VCaP (cell line): ENCODE results near the gene LMBR1.
A peak's percentile ranks its signal among the peaks of the same experiment; 100 is the strongest.
"Not testable (repeated sequence)": the region's sequence is repeated elsewhere in the genome, so short reads cannot be mapped to it uniquely, and the experiment has no call there.

Experiments
- H3K27ac ChIP-seq: fragments of 450-650 bp; 2 replicates; pipeline ENCODE4 v1.5.1; 2017
- TF ChIP-seq, protein P1 (sequence below): fragments of 450-650 bp; conservative IDR thresholded peaks from 2 replicates; pipeline ENCODE4 v1.5.1; 2017; ENCODE audit warnings: mild to moderate bottlenecking, moderate library complexity

Gene LMBR1

DNA sequence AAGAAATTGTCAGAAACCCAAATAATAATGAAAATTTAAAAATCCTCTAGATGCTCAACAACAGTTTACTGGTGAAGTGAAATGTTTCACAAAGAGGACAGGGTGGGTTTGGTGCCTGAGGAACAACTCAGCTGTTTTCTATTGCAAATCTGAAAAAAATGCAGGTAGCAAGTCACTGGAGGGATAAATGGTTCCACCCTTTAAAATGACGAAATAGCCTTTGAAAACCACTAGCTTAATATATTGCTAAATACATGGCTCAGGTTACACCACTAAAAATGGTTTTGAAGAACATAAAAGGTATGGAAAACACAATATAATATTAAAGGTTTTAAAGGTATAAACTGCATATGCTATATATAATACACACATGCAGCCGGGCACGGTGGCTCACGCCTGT, 69.5 kb downstream of the LMBR1 start:
- TF ChIP-seq, protein P1, sequence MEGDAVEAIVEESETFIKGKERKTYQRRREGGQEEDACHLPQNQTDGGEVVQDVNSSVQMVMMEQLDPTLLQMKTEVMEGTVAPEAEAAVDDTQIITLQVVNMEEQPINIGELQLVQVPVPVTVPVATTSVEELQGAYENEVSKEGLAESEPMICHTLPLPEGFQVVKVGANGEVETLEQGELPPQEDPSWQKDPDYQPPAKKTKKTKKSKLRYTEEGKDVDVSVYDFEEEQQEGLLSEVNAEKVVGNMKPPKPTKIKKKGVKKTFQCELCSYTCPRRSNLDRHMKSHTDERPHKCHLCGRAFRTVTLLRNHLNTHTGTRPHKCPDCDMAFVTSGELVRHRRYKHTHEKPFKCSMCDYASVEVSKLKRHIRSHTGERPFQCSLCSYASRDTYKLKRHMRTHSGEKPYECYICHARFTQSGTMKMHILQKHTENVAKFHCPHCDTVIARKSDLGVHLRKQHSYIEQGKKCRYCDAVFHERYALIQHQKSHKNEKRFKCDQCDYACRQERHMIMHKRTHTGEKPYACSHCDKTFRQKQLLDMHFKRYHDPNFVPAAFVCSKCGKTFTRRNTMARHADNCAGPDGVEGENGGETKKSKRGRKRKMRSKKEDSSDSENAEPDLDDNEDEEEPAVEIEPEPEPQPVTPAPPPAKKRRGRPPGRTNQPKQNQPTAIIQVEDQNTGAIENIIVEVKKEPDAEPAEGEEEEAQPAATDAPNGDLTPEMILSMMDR: no peak
- H3K27ac ChIP-seq: no peak overlapping the region

DNA sequence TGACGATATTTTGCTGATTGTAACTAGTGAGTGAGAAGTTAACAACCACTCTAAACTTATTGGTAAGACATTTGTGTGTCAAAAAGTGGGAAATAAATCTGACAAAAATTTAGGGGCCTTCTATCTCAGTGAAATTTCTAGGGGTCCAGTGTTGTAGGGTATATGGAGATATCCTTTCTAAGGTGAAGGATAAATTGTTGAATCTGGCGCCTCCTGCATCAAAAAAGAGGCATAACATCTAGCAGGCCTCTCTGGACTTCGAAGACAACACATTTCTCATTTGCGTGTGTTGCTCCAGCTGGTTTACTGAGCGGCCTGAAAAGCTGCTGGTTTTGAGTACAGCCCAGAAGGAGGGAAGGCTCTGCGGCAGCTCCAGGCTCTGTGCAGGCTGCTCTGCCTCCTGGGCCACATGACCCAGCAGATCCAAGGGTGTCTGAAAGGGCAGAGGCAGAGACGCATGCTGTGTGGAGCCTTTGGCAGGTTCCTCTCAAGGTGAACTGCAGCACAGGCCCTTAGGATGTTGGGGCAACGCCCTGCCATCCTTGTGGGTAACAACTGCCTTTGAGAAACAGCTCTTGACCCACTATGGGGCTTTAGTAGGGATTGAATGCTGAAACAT, 72.4 kb downstream of the LMBR1 start:
- H3K27ac ChIP-seq: no peak overlapping the region

DNA sequence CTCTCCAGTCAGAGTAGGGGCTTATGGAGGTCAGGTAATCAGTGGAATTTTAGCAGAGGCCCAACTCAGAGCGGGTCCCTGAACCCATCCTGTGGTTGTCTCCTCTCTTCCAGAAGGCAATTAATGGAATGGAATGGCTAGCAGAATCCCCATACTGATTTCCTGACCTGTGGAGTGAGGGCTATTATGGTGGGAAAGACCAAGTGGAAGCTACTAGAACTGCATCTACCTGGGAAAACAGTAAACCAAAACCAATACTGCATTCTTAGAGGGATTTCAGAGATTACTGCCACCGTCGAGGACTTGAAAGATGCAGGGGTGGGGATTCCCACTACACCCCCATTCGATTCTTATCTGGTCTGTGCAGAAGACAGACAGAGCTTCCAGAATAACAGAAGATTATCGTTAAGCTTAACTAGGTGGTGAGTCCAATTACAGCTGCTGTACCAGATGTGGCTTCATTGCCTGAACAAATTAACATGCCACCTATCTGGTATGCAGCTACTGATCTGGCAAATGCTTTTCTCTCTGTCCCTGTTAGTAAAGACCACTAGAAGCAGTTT, 73.2 kb downstream of the LMBR1 start:
- TF ChIP-seq, protein P1: no peak
- H3K27ac ChIP-seq: no peak overlapping the region

More for the DNA sequence above, 72.4 kb downstream of the LMBR1 start:
- TF ChIP-seq, protein P1: 0 out of 2 replicates have a peak, but pooled peaks have one; percentile 7

DNA sequence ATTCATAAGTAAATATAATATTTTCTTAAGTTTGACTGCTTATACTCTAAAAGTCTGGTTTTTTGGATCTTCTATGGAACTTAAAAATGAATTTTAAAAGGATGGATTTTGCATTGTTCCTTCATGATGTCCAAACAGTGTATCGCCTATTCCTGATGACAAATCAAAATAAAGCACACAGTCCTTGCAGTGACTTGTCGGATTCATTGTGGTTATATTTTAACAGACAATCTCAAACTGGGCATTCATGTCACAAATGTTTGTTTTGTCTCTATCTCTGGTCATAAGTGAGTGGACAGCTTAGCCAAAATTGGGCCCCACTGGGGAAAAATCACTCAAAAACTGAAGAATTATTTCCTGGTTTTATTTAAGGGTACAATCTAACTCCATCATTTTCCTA, 74.8 kb downstream of the LMBR1 start:
- peak overlapping the region; percentile 43 for H3K27ac ChIP-seq
- TF ChIP-seq, protein P1: no peak

DNA sequence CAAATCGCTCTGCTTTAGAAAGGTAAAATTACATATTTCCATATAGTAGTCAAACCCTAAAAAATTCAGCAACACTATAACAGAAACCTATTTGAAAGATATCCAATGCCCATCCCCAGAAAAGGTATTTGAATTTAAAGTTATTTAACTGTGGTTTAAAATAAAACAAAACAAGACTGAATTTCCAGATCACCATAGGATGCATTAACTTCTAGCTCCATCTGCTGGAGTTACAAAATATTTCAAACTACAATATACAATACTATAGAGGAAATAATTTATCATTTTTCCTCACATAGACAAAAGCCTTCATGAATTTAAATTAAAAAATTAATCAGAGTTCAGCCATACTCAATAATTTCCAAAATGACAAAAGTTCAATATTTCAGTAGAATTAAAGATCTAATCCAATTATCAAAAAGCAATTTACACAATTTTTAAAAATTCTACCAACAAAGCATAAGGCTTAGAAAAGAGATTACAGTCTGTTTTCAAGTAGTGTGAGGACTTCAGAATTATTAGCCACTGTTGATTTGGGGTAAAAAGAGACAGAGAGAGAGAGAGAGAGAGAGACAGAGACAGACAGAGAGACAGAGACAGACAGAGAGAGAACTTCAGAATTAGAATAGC, 75.9 kb downstream of the LMBR1 start:
- TF ChIP-seq, protein P1: peak; percentile 82
- peak overlapping the region; percentile 43 for H3K27ac ChIP-seq

DNA sequence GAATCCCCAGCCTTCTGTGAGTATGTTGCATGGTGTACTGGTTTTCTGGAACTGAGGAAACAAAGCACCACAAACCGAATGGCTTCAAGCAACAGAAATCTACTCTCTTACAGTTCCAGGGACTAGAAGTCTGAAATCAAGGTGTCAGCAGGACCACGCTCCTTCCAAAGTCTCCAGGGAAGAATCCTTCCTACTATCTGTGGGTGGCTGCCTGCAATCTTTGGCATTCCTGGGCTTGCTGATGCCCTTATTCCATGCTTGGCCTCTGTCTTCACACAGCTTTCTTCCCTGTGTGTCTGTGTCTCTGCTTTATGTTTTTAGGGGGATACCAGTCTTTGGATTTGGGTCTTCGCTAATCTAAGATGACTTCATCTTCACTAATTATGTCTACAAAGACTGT, 81.3 kb downstream of the LMBR1 start:
- TF ChIP-seq, protein P1: no peak
- no peak overlapping the region for H3K27ac ChIP-seq

DNA sequence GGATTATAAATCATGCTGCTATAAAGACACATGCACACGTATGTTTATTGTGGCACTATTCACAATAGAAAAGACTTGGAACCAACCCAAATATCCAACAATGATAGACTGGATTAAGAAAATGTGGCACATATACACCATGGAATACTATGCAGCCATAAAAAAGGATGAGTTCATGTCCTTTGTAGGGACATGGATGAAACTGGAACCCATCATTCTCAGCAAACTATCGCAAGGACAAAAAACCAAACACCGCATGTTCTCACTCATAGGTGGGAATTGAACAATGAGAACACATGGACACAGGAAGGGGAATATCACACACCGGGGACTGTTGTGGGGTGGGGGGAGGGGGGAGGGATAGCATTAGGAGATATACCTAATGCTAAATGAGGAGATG, 89.3 kb downstream of the LMBR1 start:
- H3K27ac ChIP-seq: not testable (repeated sequence)

DNA sequence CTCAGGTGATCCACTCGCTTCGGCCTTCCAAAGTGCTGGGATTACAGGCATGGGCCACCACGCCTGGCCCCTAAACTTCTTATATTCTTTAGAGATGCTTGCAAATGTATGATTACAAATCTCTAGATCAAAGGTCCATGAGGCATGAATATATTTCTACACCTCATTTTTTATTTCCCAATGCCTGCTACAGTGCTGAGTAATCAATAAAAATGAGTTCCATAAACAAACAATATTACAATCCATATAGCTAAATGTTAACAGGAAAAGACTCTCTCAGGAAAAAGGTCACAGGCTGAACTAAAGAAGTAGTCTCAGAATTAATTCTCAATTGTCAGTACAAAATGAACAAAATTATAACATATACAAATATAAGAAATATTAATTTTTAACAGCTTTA, 90.8 kb downstream of the LMBR1 start:
- TF ChIP-seq, protein P1: no peak
- no peak overlapping the region for H3K27ac ChIP-seq
